HepG2 (cell line): ENCODE data around the gene SEMA3E. TPM values are rescaled to one million over a fixed set of nuclear protein-coding genes. Genes with fewer than 3 reads are reported as not detected.

Source experiments
- ATAC-seq: fragments of 200-7000 bp; cut with Tn5 transposase; 3 replicates; pipeline ENCODE4 v1.9.1; 2020; ENCODE audit warnings: mild to moderate bottlenecking, moderate library complexity
- BruUV-seq: library from RNA; stranded (reverse); fragments of 400-500 nt; replicated peaks from 2 replicates; lab custom pipeline; 2021; lab: Mats Ljungman, UMichigan
- CTCF ChIA-PET: fragments of 300-600 bp; formaldehyde crosslinking; extraction: SDS; loops from one replicate; lab custom pipeline; 2021; ENCODE audit warnings: low total read pairs, inconsistent platforms, low intra/inter-chr PET ratio; lab: Yijun Ruan, JAX
- POLR2A ChIA-PET: fragments of 350-600 bp; sonication (Branson Sonifier 250); formaldehyde crosslinking; loops from one replicate; lab custom pipeline; 2020; ENCODE audit warnings: antibody characterized with exemption, inconsistent platforms; lab: Yijun Ruan, JAX
- DNase-seq: peaks from one replicate; pipeline ENCODE4 v3.0.0-alpha.2; 2015; ENCODE audit warnings: low spot score
- FAIRE-seq: peaks from 3 replicates; lab custom pipeline; 2011; peaks lifted over from hg19 to GRCh38; lab: Jason Lieb, UNC
- H2AFZ ChIP-seq: one replicate; pipeline ENCODE4 v1.6.1; 2011; ENCODE audit warnings: low read length, inconsistent platforms
- H3K27ac ChIP-seq: fragments of 300-600 bp; 3 replicates; pipeline ENCODE4 v1.8.0; 2011; ENCODE audit warnings: mixed run types, mild to moderate bottlenecking, mixed read lengths, low read length, inconsistent platforms; ENCODE audit not compliant: insufficient read depth; ENCODE audit errors: extremely low read length
- H3K27me3 ChIP-seq, 2 experiments: fragments of 200-600 bp in 1 of 2; 2 replicates in 1 of 2; 3 replicates in 1 of 2; pipeline versions ENCODE4 v1.6.0 to v1.8.0; 2011; ENCODE audit warnings: low read length in 2 of 2, mild to moderate bottlenecking in 2 of 2, moderate library complexity in 2 of 2, inconsistent platforms in 1 of 2; ENCODE audit not compliant: insufficient read depth in 2 of 2, control insufficient read depth in 1 of 2
- H3K36me3 ChIP-seq, 2 experiments: fragments of 200-600 bp in 1 of 2; replicated peaks in 1 of 2; 2 replicates in 1 of 2; 3 replicates in 1 of 2; pipeline versions ENCODE4 v1.5.1 to v1.8.0; 2011; ENCODE audit warnings: low read length in 2 of 2, inconsistent platforms in 1 of 2; ENCODE audit not compliant: insufficient read depth in 2 of 2, control insufficient read depth in 1 of 2
- H3K4me1 ChIP-seq: 2 replicates; pipeline ENCODE4 v1.5.1; 2012; ENCODE audit warnings: low read length, inconsistent platforms; ENCODE audit not compliant: insufficient read depth
- H3K4me2 ChIP-seq: 2 replicates; pipeline ENCODE4 v1.6.0; 2011; ENCODE audit warnings: low read depth, low read length, inconsistent platforms
- H3K4me3 ChIP-seq, 3 experiments: fragments of 200-600 bp in 1 of 3; sonication (generic), shearing (Covaris generic) in 1 of 3; replicated peaks in 1 of 3; 2 replicates each; pipeline ENCODE4 v1.5.1; 2011 to 2016; ENCODE audit warnings: low read length in 3 of 3, inconsistent platforms in 2 of 3, low read depth in 2 of 3, mild to moderate bottlenecking in 2 of 3, control low read depth in 1 of 3, mixed read lengths in 1 of 3; ENCODE audit not compliant: insufficient read depth in 1 of 3
- H3K79me2 ChIP-seq: one replicate; pipeline ENCODE4 v1.6.1; 2011; ENCODE audit warnings: low read length, inconsistent platforms; ENCODE audit not compliant: insufficient read depth
- H3K9ac ChIP-seq: 2 replicates; pipeline ENCODE4 v1.6.0; 2011; ENCODE audit warnings: mild to moderate bottlenecking, low read depth, low read length, inconsistent platforms; ENCODE audit not compliant: insufficient read depth
- H3K9me3 ChIP-seq: 2 replicates; pipeline ENCODE4 v1.5.1; 2012; ENCODE audit warnings: mild to moderate bottlenecking, low read length
- H4K20me1 ChIP-seq: 2 replicates; pipeline ENCODE4 v1.6.0; 2011; ENCODE audit warnings: inconsistent platforms, mild to moderate bottlenecking, low read length, moderate library complexity; ENCODE audit not compliant: insufficient read depth
- CBX5 ChIP-seq: sonication (generic); formaldehyde crosslinking; IDR thresholded peaks from 2 replicates; pipeline ENCODE4 v1.4.0; 2020; ENCODE audit warnings: missing genetic modification reagents, borderline replicate concordance
- CC2D1A ChIP-seq: sonication (generic); formaldehyde crosslinking; IDR thresholded peaks from 2 replicates; pipeline ENCODE4 v1.8.1; 2023; ENCODE audit warnings: mild to moderate bottlenecking, missing genetic modification reagents
- CCAR2 ChIP-seq: fragments of 200-400 bp; formaldehyde crosslinking; optimal IDR thresholded peaks from 2 replicates; pipeline ENCODE3; 2018; ENCODE audit warnings: low read depth, mild to moderate bottlenecking, low read length, moderate library complexity
- ELK4 ChIP-seq: sonication (generic); formaldehyde crosslinking; IDR thresholded peaks from 2 replicates; pipeline ENCODE4 v1.9.0; 2021; ENCODE audit warnings: missing genetic modification reagents, borderline replicate concordance
- HHEX ChIP-seq: IDR thresholded peaks from 2 replicates; pipeline ENCODE4 v1.6.1; 2016; ENCODE audit warnings: control low read depth
- HIVEP1 ChIP-seq: sonication (generic); formaldehyde crosslinking; IDR thresholded peaks from 2 replicates; pipeline ENCODE4 v1.4.0; 2020; ENCODE audit warnings: mild to moderate bottlenecking, missing genetic modification reagents
- NCOR1 ChIP-seq: fragments of 200-600 bp; sonication (generic); IDR thresholded peaks from 2 replicates; pipeline ENCODE4 v1.7.0; 2017; ENCODE audit warnings: antibody characterized with exemption, low read length, borderline replicate concordance
- NFKB2 ChIP-seq: sonication (generic); formaldehyde crosslinking; IDR thresholded peaks from 2 replicates; pipeline ENCODE4 v1.4.0; 2020; ENCODE audit warnings: missing genetic modification reagents, borderline replicate concordance
- POGK ChIP-seq: sonication (generic); formaldehyde crosslinking; conservative IDR thresholded peaks from 2 replicates; pipeline ENCODE4 v1.8.0; 2022; ENCODE audit warnings: mild to moderate bottlenecking, moderate library complexity, missing genetic modification reagents
- RARG ChIP-seq: sonication (generic); formaldehyde crosslinking; IDR thresholded peaks from 2 replicates; pipeline ENCODE4 v1.4.0; 2020; ENCODE audit warnings: low read depth, mild to moderate bottlenecking, missing genetic modification reagents
- SIN3A ChIP-seq: IDR thresholded peaks from 2 replicates; pipeline ENCODE4 v1.6.1; 2011; ENCODE audit warnings: low read depth, mild to moderate bottlenecking, control low read depth, low read length, borderline replicate concordance
- TFE3 ChIP-seq: IDR thresholded peaks from 2 replicates; pipeline ENCODE4 v1.6.1; 2016
- ZFP82 ChIP-seq: sonication (generic); formaldehyde crosslinking; IDR thresholded peaks from 2 replicates; pipeline ENCODE4 v1.5.1; 2020; ENCODE audit warnings: mild to moderate bottlenecking, missing genetic modification reagents, borderline replicate concordance
- ZNF136 ChIP-seq: sonication (generic); formaldehyde crosslinking; IDR thresholded peaks from 2 replicates; pipeline ENCODE4 v1.8.1; 2022; ENCODE audit warnings: low read depth, mild to moderate bottlenecking, moderate library complexity, missing genetic modification reagents
- ZNF274 ChIP-seq: sonication (generic); formaldehyde crosslinking; IDR thresholded peaks from 2 replicates; pipeline ENCODE4 v1.5.1; 2020; ENCODE audit warnings: mild to moderate bottlenecking, missing genetic modification reagents
- ZNF34 ChIP-seq: sonication (generic); formaldehyde crosslinking; IDR thresholded peaks from 2 replicates; pipeline ENCODE4 v1.4.0; 2020; ENCODE audit warnings: mild to moderate bottlenecking, missing genetic modification reagents, borderline replicate concordance
- ZNF709 ChIP-seq: sonication (generic); formaldehyde crosslinking; IDR thresholded peaks from 2 replicates; pipeline ENCODE4 v1.5.0; 2020; ENCODE audit warnings: mild to moderate bottlenecking, missing genetic modification reagents
- ZZZ3 ChIP-seq: sonication (generic); formaldehyde crosslinking; IDR thresholded peaks from 2 replicates; pipeline ENCODE4 v1.4.0; 2020; ENCODE audit warnings: missing genetic modification reagents, mild to moderate bottlenecking, borderline replicate concordance
- WGBS: methylation state at CpG from one replicate; pipeline ENCODE4 v1.1.6; 2017; ENCODE audit warnings: low lambda C conversion rate; 5-methylcytosine and 5-hydroxymethylcytosine counted together
- in situ Hi-C: cut with HindIII; loops from 2 replicates; pipeline ENCODE4 v1.10.0; 2017; ENCODE audit warnings: low pct_unique_long_range_greater_than_20kb; ENCODE audit not compliant: extremely low pct_ligation_motif_present
- intact Hi-C: fragments of 100-400 bp; cut with micrococcal nuclease; formaldehyde crosslinking; loops from one replicate; pipeline ENCODE4 v1.10.0; 2022; ENCODE audit not compliant: unreplicated experiment
- polyA plus RNA-seq, 8 experiments: library from polyadenylated mRNA; depleted of rRNA in 3 of 8; stranded (reverse) in 7 of 8; unstranded in 1 of 8; fragments of >200 nt; fragmentation: Illumina TruSeq in 4 of 8; extraction: Trizol in 4 of 8; gene quantifications; 2 replicates each; pipeline versions ENCODE4 v1.2.1 to v1.2.3, GENCODE V29; 2011 to 2016; ENCODE audit warnings: low read depth in 4 of 8, missing spikeins in 1 of 8, mixed read lengths in 1 of 8; ENCODE audit not compliant: insufficient read depth in 1 of 8
- total RNA-seq, 5 experiments: library from RNA; depleted of rRNA; stranded (reverse); fragments of >200 nt; fragmentation: Illumina TruSeq; extraction: Trizol; gene quantifications; 2 replicates each; pipeline ENCODE4 v1.2.3, GENCODE V29; 2016; ENCODE audit warnings: low read depth in 1 of 5
- TF ChIP-seq, protein P1 (sequence below): sonication (generic); formaldehyde crosslinking; IDR thresholded peaks from 2 replicates; pipeline ENCODE4 v1.5.0; 2020; ENCODE audit warnings: mild to moderate bottlenecking, missing genetic modification reagents, moderate library complexity

The SEMA3E gene
- total and polyA plus RNA-seq, 2 of the 13 experiments (the other 11 are each of a cell fraction or from before 2014, with no cell fraction given), result not detected

DNA sequence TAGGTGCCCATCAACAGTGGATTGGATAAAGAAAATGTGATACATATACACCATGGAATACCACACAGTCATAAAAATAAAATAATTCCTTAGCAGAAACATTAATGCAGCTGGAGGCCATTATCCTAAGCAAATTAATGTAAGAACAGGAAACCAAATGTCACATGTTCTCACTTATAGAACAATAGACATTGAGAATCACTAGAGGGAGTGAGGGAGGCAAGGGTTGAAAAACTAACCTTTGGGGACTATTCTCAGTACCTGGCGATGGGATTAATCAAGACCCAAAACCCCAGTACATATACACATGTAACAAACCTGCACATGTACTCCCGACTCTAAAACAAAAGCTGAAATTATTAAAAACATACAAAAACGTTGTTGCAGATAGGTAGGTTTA, 222.6 kb downstream of the SEMA3E start:
- POLR2A ChIA-PET, result no interaction called here
- FAIRE-seq (no peak), DNase-seq (no peak), ATAC-seq (no peak)
- no peak overlapping the region for H3K9ac ChIP-seq
- 1% methylated on average over 3 of the region's 3 CpGs for WGBS
- intact Hi-C loops (no loop called here), in situ Hi-C loops (no loop called here)
- H4K20me1 ChIP-seq, result no peaks in the 10 kb centered on the region
- no peak overlapping the region for H2AFZ ChIP-seq
- no peak overlapping the region for H3K4me3 ChIP-seq
- H3K27ac ChIP-seq, result no peak overlapping the region
- BruUV-seq, result no TSS peak
- H3K36me3 ChIP-seq, result no peaks in the 10 kb centered on the region
- H3K27me3 ChIP-seq, result no peaks in the 10 kb centered on the region
- CTCF ChIA-PET, result no interaction called here
- no peaks in the 10 kb centered on the region for H3K79me2 ChIP-seq
- H3K9me3 ChIP-seq, result no peaks in the 10 kb centered on the region
- H3K4me1 ChIP-seq, result no peaks in the 10 kb centered on the region
- TF ChIP-seq ZNF136 (CRISPR knock-in tag) (no peak), POGK (CRISPR knock-in tag) (no peak), ZNF274 (CRISPR knock-in tag) (no peak), ZFP82 (CRISPR knock-in tag) (no peak), ELK4 (CRISPR knock-in tag) (no peak), TFE3 (no peak), RARG (CRISPR knock-in tag) (no peak), CCAR2 (no peak), CC2D1A (no peak), NCOR1 (no peak), CBX5 (CRISPR knock-in tag) (no peak), NFKB2 (CRISPR knock-in tag) (no peak), SIN3A (no peak), HIVEP1 (no peak), ZZZ3 (CRISPR knock-in tag) (no peak), HHEX (CRISPR knock-in tag) (no peak), ZNF709 (CRISPR knock-in tag) (no peak), ZNF34 (no peak)
- TF ChIP-seq, protein P1, sequence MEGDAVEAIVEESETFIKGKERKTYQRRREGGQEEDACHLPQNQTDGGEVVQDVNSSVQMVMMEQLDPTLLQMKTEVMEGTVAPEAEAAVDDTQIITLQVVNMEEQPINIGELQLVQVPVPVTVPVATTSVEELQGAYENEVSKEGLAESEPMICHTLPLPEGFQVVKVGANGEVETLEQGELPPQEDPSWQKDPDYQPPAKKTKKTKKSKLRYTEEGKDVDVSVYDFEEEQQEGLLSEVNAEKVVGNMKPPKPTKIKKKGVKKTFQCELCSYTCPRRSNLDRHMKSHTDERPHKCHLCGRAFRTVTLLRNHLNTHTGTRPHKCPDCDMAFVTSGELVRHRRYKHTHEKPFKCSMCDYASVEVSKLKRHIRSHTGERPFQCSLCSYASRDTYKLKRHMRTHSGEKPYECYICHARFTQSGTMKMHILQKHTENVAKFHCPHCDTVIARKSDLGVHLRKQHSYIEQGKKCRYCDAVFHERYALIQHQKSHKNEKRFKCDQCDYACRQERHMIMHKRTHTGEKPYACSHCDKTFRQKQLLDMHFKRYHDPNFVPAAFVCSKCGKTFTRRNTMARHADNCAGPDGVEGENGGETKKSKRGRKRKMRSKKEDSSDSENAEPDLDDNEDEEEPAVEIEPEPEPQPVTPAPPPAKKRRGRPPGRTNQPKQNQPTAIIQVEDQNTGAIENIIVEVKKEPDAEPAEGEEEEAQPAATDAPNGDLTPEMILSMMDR (CRISPR knock-in tag), result no peak
- no peak overlapping the region for H3K4me2 ChIP-seq
